Glutamatergic neuron (in vitro differentiated cells): ENCODE results near the gene ELP4. TPM values are rescaled to one million over a fixed set of nuclear protein-coding genes. Genes with fewer than 3 reads are reported as not detected.

ENCODE experiments used
- DNase-seq: peaks from one replicate; pipeline ENCODE4 v3.0.0; 2022
- H3K27ac Mint-ChIP-seq: one replicate; pipeline ENCODE4 v1.8.0; 2020; ENCODE audit warnings: mild to moderate bottlenecking, mixed read lengths, inconsistent platforms; ENCODE audit not compliant: unreplicated experiment
- H3K27me3 Mint-ChIP-seq: one replicate; pipeline ENCODE4 v1.8.0; 2020; ENCODE audit warnings: mild to moderate bottlenecking, moderate library complexity, mixed read lengths, inconsistent platforms; ENCODE audit not compliant: unreplicated experiment
- H3K36me3 Mint-ChIP-seq: one replicate; pipeline ENCODE4 v1.8.0; 2020; ENCODE audit warnings: mild to moderate bottlenecking, mixed read lengths, inconsistent platforms; ENCODE audit not compliant: unreplicated experiment
- H3K4me1 Mint-ChIP-seq: one replicate; pipeline ENCODE4 v1.8.0; 2020; ENCODE audit warnings: mild to moderate bottlenecking, low read depth, mixed read lengths, inconsistent platforms; ENCODE audit not compliant: unreplicated experiment
- H3K4me3 Mint-ChIP-seq: one replicate; pipeline ENCODE4 v1.8.0; 2020; ENCODE audit warnings: mild to moderate bottlenecking, mixed read lengths, inconsistent platforms; ENCODE audit not compliant: unreplicated experiment
- H3K9me3 Mint-ChIP-seq: one replicate; pipeline ENCODE4 v1.8.0; 2020; ENCODE audit warnings: mild to moderate bottlenecking, moderate library complexity, mixed read lengths, inconsistent platforms; ENCODE audit not compliant: unreplicated experiment
- total RNA-seq: library from RNA; stranded (reverse); fragmentation: NEBNext Ultra II Directional; extraction: Animal tissue kit (Norgen Biotek cat#: 25700); gene quantifications from one replicate; pipeline ENCODE4 v1.2.1, GENCODE V29; 2021; ENCODE audit not compliant: unreplicated experiment
- TF ChIP-seq, protein P1 (sequence below): fragments of 200-600 bp; sonication (generic); IDR thresholded peaks from one replicate; pipeline ENCODE4 v1.5.0; 2021; ENCODE audit not compliant: partially characterized antibody, unreplicated experiment

The ELP4 gene
- total RNA-seq, 1 donor from 2014 or later = 9.9 TPM

- Mint-ChIP-seq H3K36me3 (no peaks in the 10 kb centered on the region), H3K4me3 (no peak overlapping the region), H3K27ac (no peak overlapping the region), H3K9me3 (peaks cover 1% of the 10 kb centered on the region), H3K4me1 (peaks cover 9% of the 10 kb centered on the region), H3K27me3 (no peaks in the 10 kb centered on the region)
- DNase-seq = no peak
- TF ChIP-seq, protein P1, sequence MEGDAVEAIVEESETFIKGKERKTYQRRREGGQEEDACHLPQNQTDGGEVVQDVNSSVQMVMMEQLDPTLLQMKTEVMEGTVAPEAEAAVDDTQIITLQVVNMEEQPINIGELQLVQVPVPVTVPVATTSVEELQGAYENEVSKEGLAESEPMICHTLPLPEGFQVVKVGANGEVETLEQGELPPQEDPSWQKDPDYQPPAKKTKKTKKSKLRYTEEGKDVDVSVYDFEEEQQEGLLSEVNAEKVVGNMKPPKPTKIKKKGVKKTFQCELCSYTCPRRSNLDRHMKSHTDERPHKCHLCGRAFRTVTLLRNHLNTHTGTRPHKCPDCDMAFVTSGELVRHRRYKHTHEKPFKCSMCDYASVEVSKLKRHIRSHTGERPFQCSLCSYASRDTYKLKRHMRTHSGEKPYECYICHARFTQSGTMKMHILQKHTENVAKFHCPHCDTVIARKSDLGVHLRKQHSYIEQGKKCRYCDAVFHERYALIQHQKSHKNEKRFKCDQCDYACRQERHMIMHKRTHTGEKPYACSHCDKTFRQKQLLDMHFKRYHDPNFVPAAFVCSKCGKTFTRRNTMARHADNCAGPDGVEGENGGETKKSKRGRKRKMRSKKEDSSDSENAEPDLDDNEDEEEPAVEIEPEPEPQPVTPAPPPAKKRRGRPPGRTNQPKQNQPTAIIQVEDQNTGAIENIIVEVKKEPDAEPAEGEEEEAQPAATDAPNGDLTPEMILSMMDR = no peak
Measured at GRCh38 chr11:31767066-31767465, 257.5 kb downstream of the ELP4 start.

- Mint-ChIP-seq H3K4me1 (peaks cover 9% of the 10 kb centered on the region), H3K27ac (no peak overlapping the region), H3K4me3 (no peak overlapping the region), H3K27me3 (no peaks in the 10 kb centered on the region), H3K36me3 (no peaks in the 10 kb centered on the region), H3K9me3 (peaks cover 1% of the 10 kb centered on the region)
- no peak for DNase-seq
- TF ChIP-seq, protein P1 = no peak
Measured at GRCh38 chr11:31767685-31768084, 258.1 kb downstream of the ELP4 start.

GRCh38 chr11:31768749-31769640, 259.4 kb downstream of the ELP4 start:
- no peak for DNase-seq
- TF ChIP-seq, protein P1 = no peak
- Mint-ChIP-seq H3K4me1 (peaks cover 7% of the 10 kb centered on the region), H3K9me3 (peaks cover 1% of the 10 kb centered on the region), H3K36me3 (no peaks in the 10 kb centered on the region), H3K27ac (no peak overlapping the region), H3K4me3 (no peak overlapping the region), H3K27me3 (peaks cover 2% of the 10 kb centered on the region)

DNA sequence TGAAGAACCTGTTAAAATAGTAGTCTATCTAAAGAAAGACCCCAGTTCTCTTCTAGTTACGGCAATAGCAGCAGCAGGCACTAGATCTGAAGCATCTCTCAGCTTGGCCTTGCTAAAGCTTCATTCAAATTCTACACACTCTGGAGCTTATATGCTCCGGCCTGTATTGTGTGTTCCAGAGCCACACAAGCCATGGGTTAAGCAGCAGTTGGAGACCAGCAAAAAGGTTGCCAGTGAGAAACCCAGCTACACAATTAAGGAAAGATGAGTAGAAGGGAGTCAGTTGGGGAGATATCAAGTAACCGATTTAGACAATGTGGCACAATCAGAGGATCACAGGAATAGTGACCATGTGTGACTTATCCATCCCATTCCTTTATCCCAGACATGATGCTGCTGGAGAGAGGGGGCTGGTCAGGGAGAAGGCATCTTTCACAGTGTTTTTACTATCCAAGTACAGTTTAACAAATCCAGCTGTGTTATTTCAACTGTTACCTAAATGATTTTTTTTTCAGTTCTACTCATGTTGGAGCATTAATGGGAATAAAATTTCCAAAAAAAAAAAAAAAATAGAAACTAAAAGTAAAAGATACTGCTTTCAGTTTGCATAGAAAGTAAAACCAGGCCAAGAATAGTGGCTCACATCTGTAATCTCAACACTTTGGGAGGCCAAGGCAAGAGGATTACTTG, 260.6 kb downstream of the ELP4 start:
- Mint-ChIP-seq H3K4me3 (no peak overlapping the region), H3K27me3 (peaks cover 4% of the 10 kb centered on the region), H3K27ac (no peak overlapping the region), H3K36me3 (no peaks in the 10 kb centered on the region), H3K4me1 (peaks cover 4% of the 10 kb centered on the region), H3K9me3 (peaks cover 1% of the 10 kb centered on the region)
- TF ChIP-seq, protein P1 = no peak
- no peak for DNase-seq

DNA sequence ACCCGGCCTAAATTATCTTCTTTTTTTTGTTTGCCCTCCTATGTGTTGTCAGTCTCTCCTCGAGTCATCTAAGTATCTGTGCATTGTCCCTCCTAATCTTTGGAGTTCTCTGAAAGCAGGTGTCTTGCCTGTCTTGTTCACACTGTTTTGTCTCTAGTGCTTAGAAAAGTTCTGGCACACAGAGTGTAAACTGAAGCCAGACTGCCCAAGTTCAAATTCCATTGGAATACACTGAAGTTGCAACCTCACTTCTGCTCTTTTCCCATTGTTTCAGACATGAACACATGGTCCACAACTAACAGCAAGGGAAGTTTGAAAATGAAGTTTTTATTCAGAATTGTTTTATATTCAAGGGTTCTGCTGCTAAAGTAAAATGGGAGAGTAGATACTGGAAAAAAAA, 262.8 kb downstream of the ELP4 start:
- Mint-ChIP-seq H3K4me3 (no peak overlapping the region), H3K27me3 (peaks cover 5% of the 10 kb centered on the region), H3K9me3 (peaks cover 1% of the 10 kb centered on the region), H3K27ac (no peak overlapping the region), H3K36me3 (no peaks in the 10 kb centered on the region), H3K4me1 (peaks cover 4% of the 10 kb centered on the region)
- no peak for DNase-seq
- TF ChIP-seq, protein P1 = no peak
